ENCODE data around the gene C11orf16. TPM values are rescaled to one million over a fixed set of nuclear protein-coding genes. Genes with fewer than 3 reads are reported as not detected.
"Not testable (repeated sequence)": the region's sequence is repeated elsewhere in the genome, so short reads cannot be mapped to it uniquely, and the experiment has no call there.

The C11orf16 gene
- 0.04 TPM for polyA plus RNA-seq (2013)

- Histone ChIP-seq H3K4me1 (ENCODE audit: control extremely low read depth in 1 of 4, control insufficient read depth in 4 of 4, insufficient read depth in 4 of 4, low read length in 3 of 4) (peaks cover 0 to 5% (median 0%) of the 10 kb centered on the region in 4 experiments), H3K9me3 (ENCODE audit: control extremely low read depth in 1 of 5, control insufficient read depth in 4 of 5, insufficient read depth in 2 of 5, low read depth in 1 of 5, low read length in 4 of 5) (no peaks in the 10 kb centered on the region), H3K4me3 (ENCODE audit: control insufficient read depth in 1 of 7, extremely low read depth in 1 of 7, insufficient read depth in 4 of 7, low read depth in 2 of 7, low read length in 6 of 7) (no peak within 1 kb of the TSS), H3K27me3 (replicated peaks in 2 of 5; ENCODE audit: control insufficient read depth in 4 of 5, insufficient read depth in 5 of 5, low read length in 4 of 5) (no peaks in the 10 kb centered on the region), H3K36me3 (ENCODE audit: control insufficient read depth in 4 of 4, insufficient read depth in 4 of 4, low read length in 3 of 4) (no peaks in the 10 kb centered on the region), H3K27ac (ENCODE audit: insufficient read depth in 1 of 2, low read depth in 1 of 2, low read length in 2 of 2, poor library complexity in 1 of 2, severe bottlenecking in 2 of 2) (no peak within 1 kb of the TSS)
- POLR2A ChIA-PET, result no interaction called here
- DNase-seq, result no peak
- CTCF ChIA-PET, result interaction anchor here (1.0 kb wide), 1 partner anchor 16 kb away, joined by 3 read pairs; no protein-coding TSS in a partner anchor
- WGBS (ENCODE audit: insufficient coverage), result 93% methylated on average over 6 of the region's 12 CpGs
Observed at GRCh38 chr11:8932564-8933180, at the start of gene C11orf16. Gene C11orf16 (minus strand): TSS chr11:8932947. CDS start chr11:8932308, 639 bp downstream.

- H3K36me3 ChIP-seq (ENCODE audit: control insufficient read depth in 4 of 4, insufficient read depth in 4 of 4, low read length in 3 of 4), result no peaks in the 10 kb centered on the region
- no peaks in the 10 kb centered on the region for H3K27me3 ChIP-seq (replicated peaks in 2 of 5; ENCODE audit: control insufficient read depth in 4 of 5, insufficient read depth in 5 of 5, low read length in 4 of 5)
- H3K4me3 ChIP-seq (ENCODE audit: control insufficient read depth in 1 of 7, extremely low read depth in 1 of 7, insufficient read depth in 4 of 7, low read depth in 2 of 7, low read length in 6 of 7), result no peak overlapping the region
- POLR2A ChIA-PET, result no interaction called here
- DNase-seq, result no peak
- no peaks in the 10 kb centered on the region for H3K9me3 ChIP-seq (ENCODE audit: control extremely low read depth in 1 of 5, control insufficient read depth in 4 of 5, insufficient read depth in 2 of 5, low read depth in 1 of 5, low read length in 4 of 5)
- H3K4me1 ChIP-seq (ENCODE audit: control extremely low read depth in 1 of 4, control insufficient read depth in 4 of 4, insufficient read depth in 4 of 4, low read length in 3 of 4), result no peaks in the 10 kb centered on the region
- H3K27ac ChIP-seq (ENCODE audit: insufficient read depth in 1 of 2, low read depth in 1 of 2, low read length in 2 of 2, poor library complexity in 1 of 2, severe bottlenecking in 2 of 2), result no peak overlapping the region
- 100% methylated on average over 1 of the region's 3 CpGs for WGBS (ENCODE audit: insufficient coverage)
- CTCF ChIA-PET, result interaction anchor here (0.9 to 1.2 kb wide), 2 partner anchors 11 to 324 kb away, joined by 3 to 4 read pairs; no protein-coding TSS in a partner anchor
Observed at GRCh38 chr11:8980485-8980884, 47.7 kb upstream of the C11orf16 start.

GRCh38 chr11:8979365-8979764, 46.6 kb upstream of the C11orf16 start:
- CTCF ChIA-PET; H3K36me3 ChIP-seq (ENCODE audit: control insufficient read depth in 4 of 4, insufficient read depth in 4 of 4, low read length in 3 of 4); H3K4me1 ChIP-seq (ENCODE audit: control extremely low read depth in 1 of 4, control insufficient read depth in 4 of 4, insufficient read depth in 4 of 4, low read length in 3 of 4); H3K4me3 ChIP-seq (ENCODE audit: control insufficient read depth in 1 of 7, extremely low read depth in 1 of 7, insufficient read depth in 4 of 7, low read depth in 2 of 7, low read length in 6 of 7); DNase-seq; H3K9me3 ChIP-seq (ENCODE audit: control extremely low read depth in 1 of 5, control insufficient read depth in 4 of 5, insufficient read depth in 2 of 5, low read depth in 1 of 5, low read length in 4 of 5); H3K27me3 ChIP-seq (replicated peaks in 2 of 5; ENCODE audit: control insufficient read depth in 4 of 5, insufficient read depth in 5 of 5, low read length in 4 of 5); H3K27ac ChIP-seq (ENCODE audit: insufficient read depth in 1 of 2, low read depth in 1 of 2, low read length in 2 of 2, poor library complexity in 1 of 2, severe bottlenecking in 2 of 2); POLR2A ChIA-PET: not testable (repeated sequence)
- no CpG with 5 or more reads among the region's 7 CpGs for WGBS (ENCODE audit: insufficient coverage)

GRCh38 chr11:8973121-8973520, 40.4 kb upstream of the C11orf16 start:
- Histone ChIP-seq H3K27ac (ENCODE audit: insufficient read depth in 1 of 2, low read depth in 1 of 2, low read length in 2 of 2, poor library complexity in 1 of 2, severe bottlenecking in 2 of 2) (no peak overlapping the region), H3K4me1 (ENCODE audit: control extremely low read depth in 1 of 4, control insufficient read depth in 4 of 4, insufficient read depth in 4 of 4, low read length in 3 of 4) (no peaks in the 10 kb centered on the region), H3K9me3 (ENCODE audit: control extremely low read depth in 1 of 5, control insufficient read depth in 4 of 5, insufficient read depth in 2 of 5, low read depth in 1 of 5, low read length in 4 of 5) (no peaks in the 10 kb centered on the region), H3K27me3 (replicated peaks in 2 of 5; ENCODE audit: control insufficient read depth in 4 of 5, insufficient read depth in 5 of 5, low read length in 4 of 5) (no peaks in the 10 kb centered on the region), H3K4me3 (ENCODE audit: control insufficient read depth in 1 of 7, extremely low read depth in 1 of 7, insufficient read depth in 4 of 7, low read depth in 2 of 7, low read length in 6 of 7) (no peak overlapping the region), H3K36me3 (ENCODE audit: control insufficient read depth in 4 of 4, insufficient read depth in 4 of 4, low read length in 3 of 4) (no peaks in the 10 kb centered on the region)
- DNase-seq, result peak in 2 of 3 donors; percentile 29 to 37
- ChIA-PET CTCF (interaction anchor here (2.2 kb wide), 1 partner anchor 10 kb away, joined by 4 read pairs; no protein-coding TSS in a partner anchor), POLR2A (no interaction called here)
- WGBS (ENCODE audit: insufficient coverage), result 67% methylated on average over 1 of the region's 3 CpGs

GRCh38 chr11:8971924-8972316, 39.2 kb upstream of the C11orf16 start:
- Histone ChIP-seq H3K4me3 (ENCODE audit: control insufficient read depth in 1 of 7, extremely low read depth in 1 of 7, insufficient read depth in 4 of 7, low read depth in 2 of 7, low read length in 6 of 7) (no peak overlapping the region), H3K9me3 (ENCODE audit: control extremely low read depth in 1 of 5, control insufficient read depth in 4 of 5, insufficient read depth in 2 of 5, low read depth in 1 of 5, low read length in 4 of 5) (no peaks in the 10 kb centered on the region), H3K4me1 (ENCODE audit: control extremely low read depth in 1 of 4, control insufficient read depth in 4 of 4, insufficient read depth in 4 of 4, low read length in 3 of 4) (no peaks in the 10 kb centered on the region), H3K27me3 (replicated peaks in 2 of 5; ENCODE audit: control insufficient read depth in 4 of 5, insufficient read depth in 5 of 5, low read length in 4 of 5) (no peaks in the 10 kb centered on the region), H3K36me3 (ENCODE audit: control insufficient read depth in 4 of 4, insufficient read depth in 4 of 4, low read length in 3 of 4) (peaks cover 0 to 4% (median 3%) of the 10 kb centered on the region in 4 experiments), H3K27ac (ENCODE audit: insufficient read depth in 1 of 2, low read depth in 1 of 2, low read length in 2 of 2, poor library complexity in 1 of 2, severe bottlenecking in 2 of 2) (no peak overlapping the region)
- POLR2A ChIA-PET, result no interaction called here
- CTCF ChIA-PET, result interaction anchor here (1.3 kb wide), 1 partner anchor 166 kb away, joined by 3 read pairs; no protein-coding TSS in a partner anchor
- WGBS (ENCODE audit: insufficient coverage), result 100% methylated on average over 1 of the region's 1 CpG
- no peak for DNase-seq

- no peak for DNase-seq
- POLR2A ChIA-PET, result no interaction called here
- Histone ChIP-seq H3K27me3 (replicated peaks in 2 of 5; ENCODE audit: control insufficient read depth in 4 of 5, insufficient read depth in 5 of 5, low read length in 4 of 5) (no peaks in the 10 kb centered on the region), H3K9me3 (ENCODE audit: control extremely low read depth in 1 of 5, control insufficient read depth in 4 of 5, insufficient read depth in 2 of 5, low read depth in 1 of 5, low read length in 4 of 5) (no peaks in the 10 kb centered on the region), H3K27ac (ENCODE audit: insufficient read depth in 1 of 2, low read depth in 1 of 2, low read length in 2 of 2, poor library complexity in 1 of 2, severe bottlenecking in 2 of 2) (no peak overlapping the region), H3K4me1 (ENCODE audit: control extremely low read depth in 1 of 4, control insufficient read depth in 4 of 4, insufficient read depth in 4 of 4, low read length in 3 of 4) (no peaks in the 10 kb centered on the region), H3K36me3 (ENCODE audit: control insufficient read depth in 4 of 4, insufficient read depth in 4 of 4, low read length in 3 of 4) (peaks cover 0 to 4% (median 3%) of the 10 kb centered on the region in 4 experiments), H3K4me3 (ENCODE audit: control insufficient read depth in 1 of 7, extremely low read depth in 1 of 7, insufficient read depth in 4 of 7, low read depth in 2 of 7, low read length in 6 of 7) (no peak overlapping the region)
- WGBS (ENCODE audit: insufficient coverage), result no CpG with 5 or more reads among the region's 2 CpGs
- CTCF ChIA-PET, result interaction anchor here (1.3 kb wide), 1 partner anchor 166 kb away, joined by 3 read pairs; no protein-coding TSS in a partner anchor
Observed at GRCh38 chr11:8971196-8971923, 38.6 kb upstream of the C11orf16 start.

GRCh38 chr11:8967184-8967583, 34.4 kb upstream of the C11orf16 start:
- ChIA-PET CTCF (interaction anchor here (1.6 kb wide), 1 partner anchor 52 kb away, joined by 3 read pairs; no protein-coding TSS in a partner anchor), POLR2A (no interaction called here)
- no peaks in the 10 kb centered on the region for H3K9me3 ChIP-seq (ENCODE audit: control extremely low read depth in 1 of 5, control insufficient read depth in 4 of 5, insufficient read depth in 2 of 5, low read depth in 1 of 5, low read length in 4 of 5)
- peaks cover 0 to 4% (median 3%) of the 10 kb centered on the region in 4 experiments for H3K36me3 ChIP-seq (ENCODE audit: control insufficient read depth in 4 of 4, insufficient read depth in 4 of 4, low read length in 3 of 4)
- no peaks in the 10 kb centered on the region for H3K27me3 ChIP-seq (replicated peaks in 2 of 5; ENCODE audit: control insufficient read depth in 4 of 5, insufficient read depth in 5 of 5, low read length in 4 of 5)
- no peak overlapping the region for H3K27ac ChIP-seq (ENCODE audit: insufficient read depth in 1 of 2, low read depth in 1 of 2, low read length in 2 of 2, poor library complexity in 1 of 2, severe bottlenecking in 2 of 2)
- H3K4me1 ChIP-seq (ENCODE audit: control extremely low read depth in 1 of 4, control insufficient read depth in 4 of 4, insufficient read depth in 4 of 4, low read length in 3 of 4), result peaks cover 8 to 27% (median 21%) of the 10 kb centered on the region in 4 experiments
- H3K4me3 ChIP-seq (ENCODE audit: control insufficient read depth in 1 of 7, extremely low read depth in 1 of 7, insufficient read depth in 4 of 7, low read depth in 2 of 7, low read length in 6 of 7), result no peak overlapping the region
- DNase-seq, result no peak
- WGBS (ENCODE audit: insufficient coverage), result 95% methylated on average over 4 of the region's 8 CpGs

All from common myeloid progenitor, CD34-positive (primary cell).